ENCODE measurements around the gene APOBEC3H. TPM values are rescaled to one million over a fixed set of nuclear protein-coding genes. Genes with fewer than 3 reads are reported as not detected.
"Not testable (repeated sequence)": the region's sequence is repeated elsewhere in the genome, so short reads cannot be mapped to it uniquely, and the experiment has no call there.

The APOBEC3H gene
- total RNA-seq, 1 donor from 2014 or later: not detected

DNA sequence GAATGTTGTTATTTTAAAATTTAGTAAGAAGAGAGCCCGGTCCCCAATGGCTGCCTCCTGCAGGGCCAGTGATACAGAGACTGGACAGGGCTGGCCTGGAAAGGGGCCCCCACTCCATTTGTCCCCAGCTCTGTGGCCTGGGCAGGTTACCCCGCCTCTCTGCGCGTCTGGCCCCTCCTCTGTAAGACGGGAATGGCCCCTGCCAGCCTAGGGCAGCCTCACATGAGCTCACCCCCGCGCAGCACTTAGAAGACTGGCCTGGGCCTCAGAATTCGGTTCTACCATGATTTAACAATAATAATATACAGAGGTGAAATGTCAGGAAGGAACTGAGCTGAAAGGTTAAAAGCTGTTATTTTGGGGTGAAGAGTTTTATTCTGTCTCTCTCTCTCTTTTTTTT, 18.7 kb upstream of the APOBEC3H start:
- Mint-ChIP-seq H3K27me3 (ENCODE audit: unreplicated experiment) (peaks cover 2% of the 10 kb centered on the region), H3K9me3 (ENCODE audit: unreplicated experiment) (no peaks in the 10 kb centered on the region), H3K4me3 (ENCODE audit: unreplicated experiment) (no peak overlapping the region), H3K27ac (ENCODE audit: unreplicated experiment) (no peak overlapping the region), H3K4me1 (ENCODE audit: unreplicated experiment) (peaks cover 6% of the 10 kb centered on the region), H3K36me3 (ENCODE audit: low read depth, unreplicated experiment) (peaks cover 5% of the 10 kb centered on the region)
- TF ChIP-seq CTCF (IDR thresholded peaks at IDR 0.05; ENCODE audit: unreplicated experiment): no peak
- no peak for DNase-seq (ENCODE audit: low spot score)

DNA sequence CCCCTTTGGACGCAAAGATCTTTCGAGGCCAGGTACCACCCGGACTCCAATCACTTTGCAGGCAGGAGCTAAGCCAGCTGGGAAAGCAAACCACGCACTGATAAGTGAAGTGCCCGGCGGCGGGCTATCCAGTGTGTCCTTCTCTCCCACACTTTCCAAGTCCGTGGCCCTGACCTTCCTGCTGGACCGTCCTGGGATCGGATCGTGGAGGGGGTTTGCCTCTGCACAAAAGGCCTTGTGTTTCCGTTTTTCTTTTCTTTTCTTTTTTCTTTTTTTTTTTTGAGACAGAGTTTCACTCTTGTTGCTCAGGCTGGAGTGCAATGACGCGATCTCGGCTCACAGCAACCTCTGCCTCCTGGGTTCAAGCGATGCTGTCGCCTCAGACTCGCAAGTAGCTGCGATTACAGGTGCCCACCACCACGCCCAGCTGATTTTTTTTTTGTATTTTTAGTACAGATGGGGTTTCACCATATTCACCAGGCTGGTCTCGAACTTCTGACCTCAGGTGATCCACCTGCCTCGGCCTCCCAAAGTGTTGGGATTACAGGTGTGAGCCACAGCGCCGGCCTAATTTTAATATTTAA, 17.9 kb upstream of the APOBEC3H start:
- H3K4me3 Mint-ChIP-seq (ENCODE audit: unreplicated experiment); DNase-seq (ENCODE audit: low spot score); H3K4me1 Mint-ChIP-seq (ENCODE audit: unreplicated experiment); H3K36me3 Mint-ChIP-seq (ENCODE audit: low read depth, unreplicated experiment); H3K27me3 Mint-ChIP-seq (ENCODE audit: unreplicated experiment); H3K9me3 Mint-ChIP-seq (ENCODE audit: unreplicated experiment); H3K27ac Mint-ChIP-seq (ENCODE audit: unreplicated experiment): not testable (repeated sequence)

DNA sequence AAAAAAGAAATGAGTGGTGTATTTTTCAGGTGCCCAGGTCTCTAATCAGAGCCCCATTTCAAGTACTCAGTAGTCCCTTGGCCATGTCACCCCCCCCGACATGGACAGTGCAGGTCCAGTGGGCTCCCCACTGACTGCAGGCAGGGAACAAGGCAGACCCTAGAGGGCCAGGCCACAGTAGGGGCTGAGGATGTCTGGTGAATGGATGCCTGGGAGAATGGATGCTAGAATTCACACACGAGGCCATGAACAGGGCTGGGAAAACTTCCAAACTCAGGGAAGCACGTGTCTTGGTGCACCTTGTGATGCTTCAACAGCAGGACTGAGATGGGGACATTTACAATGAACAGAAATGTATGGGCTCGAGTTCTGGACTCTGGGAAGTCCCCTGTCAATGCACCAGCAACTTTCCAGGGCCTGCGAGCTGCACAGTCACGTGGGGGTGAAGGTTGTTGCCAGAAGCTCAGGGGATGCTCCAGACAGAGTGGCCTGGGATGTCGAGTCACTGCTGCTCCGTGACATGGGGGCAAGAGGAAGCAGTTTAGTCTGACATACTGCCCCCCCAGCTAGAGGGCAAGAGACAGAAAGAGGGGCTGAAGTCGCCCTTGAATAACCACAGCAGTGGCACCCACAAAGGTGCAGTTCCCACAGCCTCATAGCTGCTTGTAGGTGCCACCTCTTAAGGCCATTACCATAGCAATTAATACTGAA, 16.8 kb upstream of the APOBEC3H start:
- H3K36me3 Mint-ChIP-seq (ENCODE audit: low read depth, unreplicated experiment): peaks cover 5% of the 10 kb centered on the region
- no peak overlapping the region for H3K27ac Mint-ChIP-seq (ENCODE audit: unreplicated experiment)
- no peaks in the 10 kb centered on the region for H3K9me3 Mint-ChIP-seq (ENCODE audit: unreplicated experiment)
- no peak for DNase-seq (ENCODE audit: low spot score)
- H3K4me1 Mint-ChIP-seq (ENCODE audit: unreplicated experiment): peaks cover 6% of the 10 kb centered on the region
- H3K27me3 Mint-ChIP-seq (ENCODE audit: unreplicated experiment): peaks cover 5% of the 10 kb centered on the region
- no peak for TF ChIP-seq CTCF (IDR thresholded peaks at IDR 0.05; ENCODE audit: unreplicated experiment)
- no peak overlapping the region for H3K4me3 Mint-ChIP-seq (ENCODE audit: unreplicated experiment)

GRCh38 chr22:39081016-39081415, 16.0 kb upstream of the APOBEC3H start:
- no peak for DNase-seq (ENCODE audit: low spot score)
- no peaks in the 10 kb centered on the region for H3K9me3 Mint-ChIP-seq (ENCODE audit: unreplicated experiment)
- no peak for TF ChIP-seq CTCF (IDR thresholded peaks at IDR 0.05; ENCODE audit: unreplicated experiment)
- peak overlapping the region; percentile 37 for H3K4me3 Mint-ChIP-seq (ENCODE audit: unreplicated experiment)
- H3K27me3 Mint-ChIP-seq (ENCODE audit: unreplicated experiment): peaks cover 5% of the 10 kb centered on the region
- H3K36me3 Mint-ChIP-seq (ENCODE audit: low read depth, unreplicated experiment): peaks cover 5% of the 10 kb centered on the region
- no peak overlapping the region for H3K27ac Mint-ChIP-seq (ENCODE audit: unreplicated experiment)
- peaks cover 4% of the 10 kb centered on the region for H3K4me1 Mint-ChIP-seq (ENCODE audit: unreplicated experiment)

GRCh38 chr22:39081598-39081997, 15.4 kb upstream of the APOBEC3H start:
- Mint-ChIP-seq H3K36me3 (ENCODE audit: low read depth, unreplicated experiment) (peaks cover 5% of the 10 kb centered on the region), H3K4me1 (ENCODE audit: unreplicated experiment) (no peaks in the 10 kb centered on the region), H3K4me3 (ENCODE audit: unreplicated experiment) (no peak overlapping the region), H3K27ac (ENCODE audit: unreplicated experiment) (no peak overlapping the region), H3K9me3 (ENCODE audit: unreplicated experiment) (no peaks in the 10 kb centered on the region), H3K27me3 (ENCODE audit: unreplicated experiment) (peaks cover 6% of the 10 kb centered on the region)
- no peak for TF ChIP-seq CTCF (IDR thresholded peaks at IDR 0.05; ENCODE audit: unreplicated experiment)
- DNase-seq (ENCODE audit: low spot score): no peak

All from endothelial cell (in vitro differentiated cells).